ENCODE measurements around the gene SYMPK. TPM values are rescaled to one million over a fixed set of nuclear protein-coding genes. Genes with fewer than 3 reads are reported as not detected.

SYMPK gene
- total RNA-seq, 1 experiment from 2014 or later: 47.7 TPM

DNA sequence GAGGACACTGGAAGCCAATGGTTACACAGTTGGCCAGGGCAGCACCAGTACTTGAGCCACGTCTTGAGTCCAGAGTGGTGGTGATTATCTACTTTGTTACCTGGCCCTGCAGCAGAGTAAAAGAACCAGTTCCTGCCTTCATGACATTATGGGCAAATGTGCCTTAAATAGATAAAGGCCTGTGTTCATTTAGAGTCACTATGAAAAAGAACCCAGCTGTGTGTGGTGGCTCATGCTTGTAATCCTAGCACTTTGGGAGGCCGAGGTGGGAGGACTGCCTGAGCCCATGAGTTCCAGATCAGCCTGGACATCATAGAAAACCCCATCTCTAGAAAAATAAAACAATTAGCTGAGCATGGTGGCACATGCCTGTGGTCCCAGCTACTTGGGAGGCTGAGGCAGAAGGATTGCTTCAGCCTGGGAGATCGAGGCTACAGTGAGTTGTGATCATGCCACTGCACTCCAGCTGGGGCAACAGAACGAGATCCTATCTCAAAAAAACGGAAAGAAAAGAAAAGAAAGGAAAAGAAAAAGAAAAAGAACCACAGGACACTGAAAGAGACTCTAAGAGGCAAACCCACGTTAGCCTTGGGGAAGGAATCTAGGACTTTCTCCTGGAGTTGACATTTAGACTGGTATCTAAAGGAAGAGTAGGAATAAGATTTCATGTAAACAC, 26.4 kb upstream of the SYMPK start:
- BruUV-seq (replicated peaks): no TSS peak

GRCh38 chr19:45887200-45887710, 24.3 kb upstream of the SYMPK start:
- TF ChIP-seq, protein P1, sequence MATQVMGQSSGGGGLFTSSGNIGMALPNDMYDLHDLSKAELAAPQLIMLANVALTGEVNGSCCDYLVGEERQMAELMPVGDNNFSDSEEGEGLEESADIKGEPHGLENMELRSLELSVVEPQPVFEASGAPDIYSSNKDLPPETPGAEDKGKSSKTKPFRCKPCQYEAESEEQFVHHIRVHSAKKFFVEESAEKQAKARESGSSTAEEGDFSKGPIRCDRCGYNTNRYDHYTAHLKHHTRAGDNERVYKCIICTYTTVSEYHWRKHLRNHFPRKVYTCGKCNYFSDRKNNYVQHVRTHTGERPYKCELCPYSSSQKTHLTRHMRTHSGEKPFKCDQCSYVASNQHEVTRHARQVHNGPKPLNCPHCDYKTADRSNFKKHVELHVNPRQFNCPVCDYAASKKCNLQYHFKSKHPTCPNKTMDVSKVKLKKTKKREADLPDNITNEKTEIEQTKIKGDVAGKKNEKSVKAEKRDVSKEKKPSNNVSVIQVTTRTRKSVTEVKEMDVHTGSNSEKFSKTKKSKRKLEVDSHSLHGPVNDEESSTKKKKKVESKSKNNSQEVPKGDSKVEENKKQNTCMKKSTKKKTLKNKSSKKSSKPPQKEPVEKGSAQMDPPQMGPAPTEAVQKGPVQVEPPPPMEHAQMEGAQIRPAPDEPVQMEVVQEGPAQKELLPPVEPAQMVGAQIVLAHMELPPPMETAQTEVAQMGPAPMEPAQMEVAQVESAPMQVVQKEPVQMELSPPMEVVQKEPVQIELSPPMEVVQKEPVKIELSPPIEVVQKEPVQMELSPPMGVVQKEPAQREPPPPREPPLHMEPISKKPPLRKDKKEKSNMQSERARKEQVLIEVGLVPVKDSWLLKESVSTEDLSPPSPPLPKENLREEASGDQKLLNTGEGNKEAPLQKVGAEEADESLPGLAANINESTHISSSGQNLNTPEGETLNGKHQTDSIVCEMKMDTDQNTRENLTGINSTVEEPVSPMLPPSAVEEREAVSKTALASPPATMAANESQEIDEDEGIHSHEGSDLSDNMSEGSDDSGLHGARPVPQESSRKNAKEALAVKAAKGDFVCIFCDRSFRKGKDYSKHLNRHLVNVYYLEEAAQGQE (IDR thresholded peaks at IDR 0.05; ENCODE audit: insufficient read depth in 1 of 2, low read depth in 2 of 2, low read length in 1 of 2): no peak
- TF ChIP-seq TCF7L2 (IDR thresholded peaks at IDR 0.05; ENCODE audit: low read depth, low read length) (no peak), POLR2AphosphoS5 (IDR thresholded peaks at IDR 0.05; ENCODE audit: low read depth, low read length) (no peak), SIN3A (IDR thresholded peaks at IDR 0.05; ENCODE audit: borderline replicate concordance, insufficient read depth, low read depth, low read length) (no peak)
- TF ChIP-seq, protein P2, sequence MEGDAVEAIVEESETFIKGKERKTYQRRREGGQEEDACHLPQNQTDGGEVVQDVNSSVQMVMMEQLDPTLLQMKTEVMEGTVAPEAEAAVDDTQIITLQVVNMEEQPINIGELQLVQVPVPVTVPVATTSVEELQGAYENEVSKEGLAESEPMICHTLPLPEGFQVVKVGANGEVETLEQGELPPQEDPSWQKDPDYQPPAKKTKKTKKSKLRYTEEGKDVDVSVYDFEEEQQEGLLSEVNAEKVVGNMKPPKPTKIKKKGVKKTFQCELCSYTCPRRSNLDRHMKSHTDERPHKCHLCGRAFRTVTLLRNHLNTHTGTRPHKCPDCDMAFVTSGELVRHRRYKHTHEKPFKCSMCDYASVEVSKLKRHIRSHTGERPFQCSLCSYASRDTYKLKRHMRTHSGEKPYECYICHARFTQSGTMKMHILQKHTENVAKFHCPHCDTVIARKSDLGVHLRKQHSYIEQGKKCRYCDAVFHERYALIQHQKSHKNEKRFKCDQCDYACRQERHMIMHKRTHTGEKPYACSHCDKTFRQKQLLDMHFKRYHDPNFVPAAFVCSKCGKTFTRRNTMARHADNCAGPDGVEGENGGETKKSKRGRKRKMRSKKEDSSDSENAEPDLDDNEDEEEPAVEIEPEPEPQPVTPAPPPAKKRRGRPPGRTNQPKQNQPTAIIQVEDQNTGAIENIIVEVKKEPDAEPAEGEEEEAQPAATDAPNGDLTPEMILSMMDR (IDR thresholded peaks at IDR 0.05): no peak
- in situ Hi-C loops (cut with HindIII; ENCODE audit: low pct_unique_long_range_greater_than_20kb, low sequenced_read_pairs): no loop called here
- Histone ChIP-seq H3K27ac (ENCODE audit: low read length) (peak overlapping the region; percentile 93), H3K9me3 (ENCODE audit: control insufficient read depth, insufficient read depth, low read depth, low read length) (no peaks in the 10 kb centered on the region), H3K36me3 (ENCODE audit: control insufficient read depth, insufficient read depth, low read length) (no peaks in the 10 kb centered on the region), H3K4me1 (ENCODE audit: control insufficient read depth, insufficient read depth, low read length) (peaks cover 9% of the 10 kb centered on the region), H3K27me3 (ENCODE audit: control insufficient read depth, insufficient read depth, low read length) (no peaks in the 10 kb centered on the region), H3K4me3 (ENCODE audit: low read depth in 2 of 2, low read length in 2 of 2) (peak overlapping the region; percentile 51 to 69)
- ChIA-PET CTCF (no interaction called here), POLR2A (no interaction called here)
- ATAC-seq (no peak), DNase-seq (ENCODE audit: low read depth, low spot score) (no peak)
- intact Hi-C loops (cut with micrococcal nuclease; ENCODE audit: unreplicated experiment): no loop called here
- no TSS peak for BruUV-seq (replicated peaks)

More for the DNA sequence above, 26.4 kb upstream of the SYMPK start:
- Histone ChIP-seq H3K4me3 (ENCODE audit: low read depth in 2 of 2, low read length in 2 of 2) (no peak overlapping the region), H3K9me3 (ENCODE audit: control insufficient read depth, insufficient read depth, low read depth, low read length) (no peaks in the 10 kb centered on the region), H3K4me1 (ENCODE audit: control insufficient read depth, insufficient read depth, low read length) (peaks cover 5% of the 10 kb centered on the region), H3K36me3 (ENCODE audit: control insufficient read depth, insufficient read depth, low read length) (no peaks in the 10 kb centered on the region), H3K27ac (ENCODE audit: low read length) (no peak overlapping the region), H3K27me3 (ENCODE audit: control insufficient read depth, insufficient read depth, low read length) (no peaks in the 10 kb centered on the region)
- no peak for ATAC-seq
- TF ChIP-seq, protein P1 (IDR thresholded peaks at IDR 0.05; ENCODE audit: insufficient read depth in 1 of 2, low read depth in 2 of 2, low read length in 1 of 2): no peak
- TF ChIP-seq TCF7L2 (IDR thresholded peaks at IDR 0.05; ENCODE audit: low read depth, low read length) (no peak), SIN3A (IDR thresholded peaks at IDR 0.05; ENCODE audit: borderline replicate concordance, insufficient read depth, low read depth, low read length) (no peak), POLR2AphosphoS5 (IDR thresholded peaks at IDR 0.05; ENCODE audit: low read depth, low read length) (no peak)
- TF ChIP-seq, protein P2 (IDR thresholded peaks at IDR 0.05): no peak
- intact Hi-C loops (cut with micrococcal nuclease; ENCODE audit: unreplicated experiment) (no loop called here), in situ Hi-C loops (cut with HindIII; ENCODE audit: low pct_unique_long_range_greater_than_20kb, low sequenced_read_pairs) (no loop called here)
- ChIA-PET CTCF (no interaction called here), POLR2A (no interaction called here)
- no peak for DNase-seq (ENCODE audit: low read depth, low spot score)

All from Panc1 (cell line).